B cell (primary cell): ENCODE results near the gene MAGOHB. TPM values are rescaled to one million over a fixed set of nuclear protein-coding genes. Genes with fewer than 3 reads are reported as not detected.

Experiments
- ATAC-seq: fragments of 200-7000 bp; cut with Tn5 transposase; one replicate; pipeline ENCODE4 v1.10.0; 2021; ENCODE audit warnings: low read depth, mild to moderate bottlenecking, moderate number of reproducible peaks, moderate library complexity
- CTCF ChIA-PET: fragments of 350-600 bp; sonication (Branson Sonifier 250); formaldehyde crosslinking; loops from one replicate; lab custom pipeline; 2021; ENCODE audit warnings: antibody characterized with exemption, inconsistent platforms; lab: Charles Lee
- POLR2A ChIA-PET: fragments of 350-600 bp; sonication (Branson Sonifier 250); formaldehyde crosslinking; loops from one replicate; lab custom pipeline; 2021; ENCODE audit warnings: antibody characterized with exemption; lab: Charles Lee
- DNase-seq: peaks from one replicate; pipeline ENCODE4 v3.0.0; 2013
- H2AFZ ChIP-seq: 2 replicates; pipeline ENCODE4 v1.6.1; 2012; ENCODE audit warnings: mild to moderate bottlenecking, low read depth, low read length; ENCODE audit not compliant: insufficient read depth, poor library complexity, severe bottlenecking
- H3K27ac ChIP-seq, 2 donors: 1 replicate in 1 of 2; 2 replicates in 1 of 2; pipeline ENCODE4 v1.5.1; 2012 to 2013; ENCODE audit warnings: low read length in 2 of 2, mild to moderate bottlenecking in 2 of 2, moderate library complexity in 1 of 2
- H3K27me3 ChIP-seq, 4 experiments: fragments of 200-600 bp in 1 of 4; sonication (generic) in 1 of 4; replicated peaks in 1 of 4; 1 replicate in 2 of 4; 2 replicates in 2 of 4; pipeline versions ENCODE4 v1.6.1 to v1.7.0; 2013 to 2016; ENCODE audit warnings: low read length in 3 of 4, mild to moderate bottlenecking in 2 of 4, mixed read lengths in 1 of 4, moderate library complexity in 1 of 4; ENCODE audit not compliant: insufficient read depth in 4 of 4, control insufficient read depth in 3 of 4; ENCODE audit errors: control extremely low read depth in 1 of 4
- H3K36me3 ChIP-seq, 2 experiments: replicated peaks in 1 of 2; 1 replicate in 1 of 2; 2 replicates in 1 of 2; pipeline versions ENCODE4 v1.6.1 to v1.7.1; 2013; ENCODE audit warnings: low read length in 1 of 2; ENCODE audit not compliant: insufficient read depth in 2 of 2, control insufficient read depth in 1 of 2; ENCODE audit errors: control extremely low read depth in 1 of 2, extremely low read depth in 1 of 2
- H3K4me1 ChIP-seq, 2 donors: fragments of 200-600 bp in 1 of 2; sonication (generic) in 1 of 2; 1 replicate in 1 of 2; 2 replicates in 1 of 2; pipeline versions ENCODE4 v1.5.1 to v1.6.1; 2013 to 2017; ENCODE audit warnings: low read length in 2 of 2; ENCODE audit not compliant: control insufficient read depth in 2 of 2, insufficient read depth in 2 of 2
- H3K4me2 ChIP-seq: replicated peaks from 2 replicates; pipeline ENCODE3; 2012; ENCODE audit warnings: mild to moderate bottlenecking, low read depth, low read length; ENCODE audit not compliant: poor library complexity, severe bottlenecking
- H3K4me3 ChIP-seq, 5 experiments: fragments of 200-600 bp in 1 of 5; sonication (generic) in 1 of 5; 1 replicate in 3 of 5; 2 replicates in 2 of 5; pipeline versions ENCODE4 v1.5.1 to v1.7.0; 2011 to 2016; ENCODE audit warnings: low read length in 4 of 5, mild to moderate bottlenecking in 4 of 5, low read depth in 2 of 5, control low read depth in 1 of 5, moderate library complexity in 1 of 5; ENCODE audit not compliant: insufficient read depth in 1 of 5; ENCODE audit errors: control extremely low read depth in 1 of 5, extremely low read depth in 1 of 5
- H3K79me2 ChIP-seq: fragments of 200-600 bp; sonication (generic); one replicate; pipeline ENCODE4 v1.6.0; 2016; ENCODE audit warnings: low read length; ENCODE audit not compliant: control insufficient read depth, insufficient read depth
- H3K9ac ChIP-seq: fragments of 200-600 bp; sonication (generic); 2 replicates; pipeline ENCODE4 v1.6.1; 2017; ENCODE audit warnings: mild to moderate bottlenecking, low read length, moderate library complexity
- H3K9me3 ChIP-seq, 3 donors: one replicate each; pipeline versions ENCODE4 v1.6.1 to v1.7.1; 2013; ENCODE audit warnings: low read length in 2 of 3; ENCODE audit not compliant: control insufficient read depth in 2 of 3, insufficient read depth in 1 of 3; ENCODE audit errors: control extremely low read depth in 1 of 3
- H4K20me1 ChIP-seq: 2 replicates; pipeline ENCODE4 v1.6.0; 2012; ENCODE audit warnings: mild to moderate bottlenecking, low read length; ENCODE audit not compliant: insufficient read depth, control insufficient read depth, poor library complexity, severe bottlenecking
- H3K27ac Mint-ChIP-seq: one replicate; pipeline ENCODE4 v1.8.0; 2021; ENCODE audit warnings: mixed read lengths
- H3K27me3 Mint-ChIP-seq: one replicate; pipeline ENCODE4 v1.8.0; 2021; ENCODE audit warnings: mixed read lengths
- H3K4me1 Mint-ChIP-seq: one replicate; pipeline ENCODE4 v1.8.0; 2021; ENCODE audit warnings: mixed read lengths
- H3K4me3 Mint-ChIP-seq: one replicate; pipeline ENCODE4 v1.8.0; 2021; ENCODE audit warnings: mixed read lengths
- H3K9me3 Mint-ChIP-seq: one replicate; pipeline ENCODE4 v1.8.0; 2022; ENCODE audit warnings: mixed read lengths; ENCODE audit not compliant: insufficient read depth
- CTCF ChIP-seq: fragments of 200-600 bp; IDR thresholded peaks from one replicate; pipeline ENCODE4 v1.8.0; 2022; ENCODE audit warnings: antibody characterized with exemption, mild to moderate bottlenecking
- EZH2 ChIP-seq: IDR thresholded peaks from 2 replicates; pipeline ENCODE4 v1.6.1; 2012; ENCODE audit warnings: borderline replicate concordance, low read depth, mild to moderate bottlenecking, moderate library complexity, low read length; ENCODE audit not compliant: insufficient read depth, poor library complexity, severe bottlenecking
- WGBS: methylation state at CpG from one replicate; pipeline ENCODE4 v1.1.5; 2013; ENCODE audit warnings: missing lambda C conversion rate; ENCODE audit not compliant: insufficient coverage; 5-methylcytosine and 5-hydroxymethylcytosine counted together
- intact Hi-C: fragments of 100-400 bp; cut with micrococcal nuclease; formaldehyde crosslinking; loops from one replicate; pipeline ENCODE4 v1.10.0; 2022
- polyA plus RNA-seq: library from polyadenylated mRNA; depleted of rRNA; stranded (reverse); fragments of >200 nt; gene quantifications from 2 replicates; pipeline ENCODE4 v1.2.3, GENCODE V29; 2012
- total RNA-seq, 2 donors: library from RNA; stranded (reverse); fragments of 120-200 nt in 1 of 2; gene quantifications; 1 replicate in 1 of 2; 2 replicates in 1 of 2; pipeline versions ENCODE4 v1.2.3 to v1.2.4, GENCODE V29; 2013 to 2022

MAGOHB gene
- total and polyA plus RNA-seq, 2 donors (not counting 1 experiment from before 2014, with no cell fraction given), result 8.1 to 19.1 TPM

- Histone ChIP-seq H3K36me3 (no peaks in the 10 kb centered on the region), H3K9ac (no peak overlapping the region), H3K27ac (no peak overlapping the region), H3K79me2 (no peaks in the 10 kb centered on the region), H4K20me1 (no peaks in the 10 kb centered on the region), H3K9me3 (no peaks in the 10 kb centered on the region), H3K4me3 (no peak overlapping the region), H3K4me2 (no peak overlapping the region), H3K27me3 (no peaks in the 10 kb centered on the region), H3K4me1 (no peaks in the 10 kb centered on the region), H2AFZ (no peak overlapping the region)
- no peak for ATAC-seq
- intact Hi-C loops, result no loop called here
- DNase-seq, result no peak
- no peak overlapping the region for H3K4me3 Mint-ChIP-seq
- no peaks in the 10 kb centered on the region for H3K9me3 Mint-ChIP-seq
- peaks cover 17% of the 10 kb centered on the region for H3K27me3 Mint-ChIP-seq
- no peaks in the 10 kb centered on the region for H3K4me1 Mint-ChIP-seq
- ChIA-PET POLR2A (no interaction called here), CTCF (interaction anchor here (0.8 kb wide), 1 partner anchor 336 kb away, joined by 4 read pairs; no protein-coding TSS in a partner anchor)
- TF ChIP-seq CTCF (no peak), EZH2 (no peak)
- no peak overlapping the region for H3K27ac Mint-ChIP-seq
- 92% methylated on average over 7 of the region's 11 CpGs for WGBS
Measured at GRCh38 chr12:10571141-10571540, 42.3 kb downstream of the MAGOHB start.

DNA sequence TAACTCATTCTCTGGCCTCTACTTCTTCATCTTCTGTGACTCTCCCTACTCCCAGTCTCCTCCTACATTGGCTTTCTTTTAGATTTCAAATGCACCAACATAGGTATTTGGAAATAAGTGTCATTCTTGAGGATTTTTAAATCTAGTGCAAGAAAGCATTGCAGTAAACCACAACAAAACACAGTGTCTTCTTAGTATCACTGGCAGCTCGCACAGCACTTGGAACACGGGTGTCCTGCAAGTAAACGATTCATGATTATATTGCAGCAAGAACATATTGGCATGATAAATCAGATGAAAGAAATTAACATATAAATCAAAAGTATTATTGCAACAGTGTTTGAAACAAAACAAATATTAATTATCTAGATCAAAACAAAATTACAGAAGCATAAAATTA is 45.6 kb downstream of the MAGOHB start:
- Histone ChIP-seq H3K4me1 (no peaks in the 10 kb centered on the region), H4K20me1 (no peaks in the 10 kb centered on the region), H3K9ac (no peak overlapping the region), H3K4me2 (no peak overlapping the region), H3K36me3 (no peaks in the 10 kb centered on the region), H3K4me3 (no peak overlapping the region), H3K27me3 (no peaks in the 10 kb centered on the region), H2AFZ (no peak overlapping the region), H3K27ac (no peak overlapping the region), H3K9me3 (no peaks in the 10 kb centered on the region), H3K79me2 (no peaks in the 10 kb centered on the region)
- no peak for ATAC-seq
- Mint-ChIP-seq H3K27me3 (peaks cover 14% of the 10 kb centered on the region), H3K4me1 (no peaks in the 10 kb centered on the region), H3K27ac (no peak overlapping the region), H3K4me3 (no peak overlapping the region), H3K9me3 (no peaks in the 10 kb centered on the region)
- ChIA-PET POLR2A (no interaction called here), CTCF (interaction anchor here (7.8 kb wide), 1 partner anchor 332 kb away, joined by 99 read pairs; no protein-coding TSS in a partner anchor)
- no peak for DNase-seq
- intact Hi-C loops, result no loop called here
- TF ChIP-seq EZH2, result no peak
- no peak for TF ChIP-seq CTCF
- WGBS, result no CpG with 5 or more reads among the region's 3 CpGs
